ENCODE results near the gene VWA3A. TPM values are rescaled to one million over a fixed set of nuclear protein-coding genes. Genes with fewer than 3 reads are reported as not detected.

Gene VWA3A
- total and polyA plus RNA-seq, 2 donors (not counting 3 experiments of a cell fraction or from before 2014, with no cell fraction given), result 0.12 to 0.84 TPM

DNA sequence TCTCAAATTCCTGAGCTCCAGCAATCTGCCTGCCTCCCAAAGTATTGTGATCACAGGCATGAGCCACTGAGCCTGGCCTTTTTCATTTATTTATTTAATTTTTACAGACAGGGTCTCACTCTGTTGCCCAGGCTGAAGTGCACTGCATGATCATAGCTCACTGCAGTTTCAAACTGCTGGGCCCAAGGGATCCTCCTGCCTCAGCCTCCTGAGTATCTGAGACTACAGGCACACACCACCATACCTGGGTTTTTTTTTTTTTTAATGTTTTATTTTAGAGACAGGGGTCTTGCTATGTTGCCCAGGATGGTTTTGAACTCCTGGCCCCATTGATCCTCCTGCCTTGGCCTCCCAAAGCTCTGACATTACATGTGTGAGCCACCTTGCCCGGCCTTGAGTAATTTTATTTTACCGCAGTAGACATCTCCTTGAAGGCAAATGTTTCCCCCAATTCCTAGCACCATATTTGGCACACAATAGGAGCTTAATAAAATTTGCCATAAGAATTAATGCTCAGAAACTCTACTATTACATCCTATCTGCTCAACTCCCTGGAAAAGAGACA is 111.8 kb downstream of the VWA3A start:
- no peaks in the 10 kb centered on the region for H3K9me3 ChIP-seq (replicated peaks; ENCODE audit: control insufficient read depth, insufficient read depth, low read length)
- H4K20me1 ChIP-seq (replicated peaks; ENCODE audit: control insufficient read depth, extremely low read depth, insufficient read depth, low read length), result no peaks in the 10 kb centered on the region
- H3K27ac ChIP-seq (ENCODE audit: insufficient read depth, low read depth, low read length), result no peak overlapping the region
- H3K36me3 ChIP-seq (ENCODE audit: control insufficient read depth in 2 of 2, extremely low read depth in 1 of 2, insufficient read depth in 2 of 2, low read length in 2 of 2), result no peaks in the 10 kb centered on the region
- peaks cover 24% of the 10 kb centered on the region for H3K79me2 ChIP-seq (ENCODE audit: control insufficient read depth, insufficient read depth, low read length)
- no peak overlapping the region for H3K4me3 ChIP-seq (replicated peaks in 1 of 3; ENCODE audit: insufficient read depth in 1 of 3, low read depth in 1 of 3, low read length in 3 of 3)
- TF ChIP-seq JUN (IDR thresholded peaks at IDR 0.05; ENCODE audit: borderline replicate concordance, insufficient read depth, insufficient read length, low read depth) (no peak), MYC (IDR thresholded peaks at IDR 0.05; ENCODE audit: low read depth, low read length) (no peak), FOS (IDR thresholded peaks at IDR 0.05; ENCODE audit: borderline replicate concordance, insufficient read depth, low read length) (no peak), EZH2 (IDR thresholded peaks at IDR 0.05; ENCODE audit: borderline replicate concordance, low read depth, low read length, severe bottlenecking) (no peak), CTCF (IDR thresholded peaks at IDR 0.05; ENCODE audit: extremely low read depth in 1 of 2, insufficient read depth in 1 of 2, low read depth in 1 of 2, low read length in 2 of 2) (no peak), POLR2AphosphoS5 (IDR thresholded peaks at IDR 0.05; ENCODE audit: insufficient read depth, low read depth, low read length) (no peak), POLR2A (IDR thresholded peaks at IDR 0.05; ENCODE audit: low read depth, low read length) (no peak), GATA2 (IDR thresholded peaks at IDR 0.05; ENCODE audit: insufficient read depth, insufficient read length, low read depth, low read length) (no peak)
- TF ChIP-seq, protein P1, sequence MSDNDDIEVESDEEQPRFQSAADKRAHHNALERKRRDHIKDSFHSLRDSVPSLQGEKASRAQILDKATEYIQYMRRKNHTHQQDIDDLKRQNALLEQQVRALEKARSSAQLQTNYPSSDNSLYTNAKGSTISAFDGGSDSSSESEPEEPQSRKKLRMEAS (IDR thresholded peaks at IDR 0.05; ENCODE audit: insufficient read depth, insufficient read length), result no peak
- H3K4me2 ChIP-seq (ENCODE audit: insufficient read depth, low read length), result no peak overlapping the region
- BruUV-seq (replicated peaks), result no TSS peak
- FAIRE-seq, result no peak
- ChIA-PET CTCF (interaction anchor here (0.9 to 2.3 kb wide), 3 partner anchors 8 to 96 kb away, joined by 4 to 16 read pairs (median 5); no protein-coding TSS in a partner anchor), POLR2A (interaction anchor here (0.7 kb wide), 1 partner anchor 203 kb away, joined by 3 read pairs; the partner anchor contains the start of gene PDZD9)
- intact Hi-C loops (cut with micrococcal nuclease), result no loop called here
- H3K9me1 ChIP-seq (replicated peaks; ENCODE audit: control insufficient read depth, extremely low read depth, insufficient read depth, low read length), result no peaks in the 10 kb centered on the region
- no peak for DNase-seq (ENCODE audit: low read depth, low spot score)
- H3K27me3 ChIP-seq (ENCODE audit: control insufficient read depth in 2 of 2, insufficient read depth in 2 of 2, low read length in 2 of 2), result no peaks in the 10 kb centered on the region
- no peak overlapping the region for H2AFZ ChIP-seq (ENCODE audit: low read depth, low read length)
- peaks cover 17% of the 10 kb centered on the region for H3K4me1 ChIP-seq (ENCODE audit: control insufficient read depth, extremely low read depth, insufficient read depth, low read length)
- H3K9ac ChIP-seq (replicated peaks; ENCODE audit: extremely low read depth, insufficient read depth, low read length), result no peak overlapping the region
- dilution Hi-C loops (cut with MboI; ENCODE audit: extremely low pct_ligation_motif_present, low sequenced_read_pairs), result no loop called here

Measured in endothelial cell of umbilical vein (primary cell).